Measurements from ENCODE around the gene UBE2S.

UBE2S gene

GRCh38 chr19:55382013-55382412 is 25.6 kb downstream of the UBE2S start:
- no peak for TF ChIP-seq USF1 (IDR thresholded peaks at IDR 0.05)
- no peak for TF ChIP-seq RAD21 (IDR thresholded peaks at IDR 0.05; ENCODE audit: low read depth)
- TF ChIP-seq TCF12 (IDR thresholded peaks at IDR 0.05; ENCODE audit: low read depth) = no peak
- TF ChIP-seq NFIC (IDR thresholded peaks at IDR 0.05) = no peak
- TF ChIP-seq EGR1 (IDR thresholded peaks at IDR 0.05) = no peak
- TF ChIP-seq YY1 (IDR thresholded peaks at IDR 0.05; ENCODE audit: low read depth) = no peak
- TF ChIP-seq CREB1 (IDR thresholded peaks at IDR 0.05; ENCODE audit: low read depth) = no peak

DNA sequence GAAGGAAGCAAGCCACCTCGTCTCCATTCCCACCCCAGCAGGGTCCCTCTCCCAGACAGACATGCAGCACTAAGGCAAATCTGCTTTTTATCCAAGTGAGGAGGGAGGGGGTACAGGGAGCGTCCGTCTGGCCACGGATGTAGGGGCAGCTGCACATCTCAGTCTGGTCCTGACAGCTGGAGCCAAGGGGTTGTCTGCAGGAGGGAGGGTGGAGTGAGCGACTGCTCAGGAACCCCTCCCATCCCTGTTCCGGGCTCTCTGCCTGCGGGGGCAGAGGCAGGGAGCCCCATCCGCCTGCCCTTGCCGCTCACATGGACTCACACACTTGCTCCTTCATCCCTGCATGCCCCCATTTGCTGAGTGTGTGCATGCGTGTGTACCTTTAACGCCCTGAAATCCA is 28.4 kb downstream of the UBE2S start:
- no peak for TF ChIP-seq YY1 (IDR thresholded peaks at IDR 0.05; ENCODE audit: low read depth)
- TF ChIP-seq TAF1 (IDR thresholded peaks at IDR 0.05; ENCODE audit: low read depth) = no peak
- no peak for TF ChIP-seq NFIC (IDR thresholded peaks at IDR 0.05)

- TF ChIP-seq CREB1 (IDR thresholded peaks at IDR 0.05; ENCODE audit: low read depth) (no peak), RAD21 (IDR thresholded peaks at IDR 0.05; ENCODE audit: low read depth) (no peak), NFIC (IDR thresholded peaks at IDR 0.05) (no peak), TEAD4 (IDR thresholded peaks at IDR 0.05) (no peak), USF1 (IDR thresholded peaks at IDR 0.05) (no peak), EP300 (IDR thresholded peaks at IDR 0.05; ENCODE audit: borderline replicate concordance) (no peak), YY1 (IDR thresholded peaks at IDR 0.05; ENCODE audit: low read depth) (no peak)
- TF ChIP-seq, protein P1, sequence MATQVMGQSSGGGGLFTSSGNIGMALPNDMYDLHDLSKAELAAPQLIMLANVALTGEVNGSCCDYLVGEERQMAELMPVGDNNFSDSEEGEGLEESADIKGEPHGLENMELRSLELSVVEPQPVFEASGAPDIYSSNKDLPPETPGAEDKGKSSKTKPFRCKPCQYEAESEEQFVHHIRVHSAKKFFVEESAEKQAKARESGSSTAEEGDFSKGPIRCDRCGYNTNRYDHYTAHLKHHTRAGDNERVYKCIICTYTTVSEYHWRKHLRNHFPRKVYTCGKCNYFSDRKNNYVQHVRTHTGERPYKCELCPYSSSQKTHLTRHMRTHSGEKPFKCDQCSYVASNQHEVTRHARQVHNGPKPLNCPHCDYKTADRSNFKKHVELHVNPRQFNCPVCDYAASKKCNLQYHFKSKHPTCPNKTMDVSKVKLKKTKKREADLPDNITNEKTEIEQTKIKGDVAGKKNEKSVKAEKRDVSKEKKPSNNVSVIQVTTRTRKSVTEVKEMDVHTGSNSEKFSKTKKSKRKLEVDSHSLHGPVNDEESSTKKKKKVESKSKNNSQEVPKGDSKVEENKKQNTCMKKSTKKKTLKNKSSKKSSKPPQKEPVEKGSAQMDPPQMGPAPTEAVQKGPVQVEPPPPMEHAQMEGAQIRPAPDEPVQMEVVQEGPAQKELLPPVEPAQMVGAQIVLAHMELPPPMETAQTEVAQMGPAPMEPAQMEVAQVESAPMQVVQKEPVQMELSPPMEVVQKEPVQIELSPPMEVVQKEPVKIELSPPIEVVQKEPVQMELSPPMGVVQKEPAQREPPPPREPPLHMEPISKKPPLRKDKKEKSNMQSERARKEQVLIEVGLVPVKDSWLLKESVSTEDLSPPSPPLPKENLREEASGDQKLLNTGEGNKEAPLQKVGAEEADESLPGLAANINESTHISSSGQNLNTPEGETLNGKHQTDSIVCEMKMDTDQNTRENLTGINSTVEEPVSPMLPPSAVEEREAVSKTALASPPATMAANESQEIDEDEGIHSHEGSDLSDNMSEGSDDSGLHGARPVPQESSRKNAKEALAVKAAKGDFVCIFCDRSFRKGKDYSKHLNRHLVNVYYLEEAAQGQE (IDR thresholded peaks at IDR 0.05; ENCODE audit: low read depth) = no peak
Measured at GRCh38 chr19:55377356-55378131, 30.0 kb downstream of the UBE2S start.

DNA sequence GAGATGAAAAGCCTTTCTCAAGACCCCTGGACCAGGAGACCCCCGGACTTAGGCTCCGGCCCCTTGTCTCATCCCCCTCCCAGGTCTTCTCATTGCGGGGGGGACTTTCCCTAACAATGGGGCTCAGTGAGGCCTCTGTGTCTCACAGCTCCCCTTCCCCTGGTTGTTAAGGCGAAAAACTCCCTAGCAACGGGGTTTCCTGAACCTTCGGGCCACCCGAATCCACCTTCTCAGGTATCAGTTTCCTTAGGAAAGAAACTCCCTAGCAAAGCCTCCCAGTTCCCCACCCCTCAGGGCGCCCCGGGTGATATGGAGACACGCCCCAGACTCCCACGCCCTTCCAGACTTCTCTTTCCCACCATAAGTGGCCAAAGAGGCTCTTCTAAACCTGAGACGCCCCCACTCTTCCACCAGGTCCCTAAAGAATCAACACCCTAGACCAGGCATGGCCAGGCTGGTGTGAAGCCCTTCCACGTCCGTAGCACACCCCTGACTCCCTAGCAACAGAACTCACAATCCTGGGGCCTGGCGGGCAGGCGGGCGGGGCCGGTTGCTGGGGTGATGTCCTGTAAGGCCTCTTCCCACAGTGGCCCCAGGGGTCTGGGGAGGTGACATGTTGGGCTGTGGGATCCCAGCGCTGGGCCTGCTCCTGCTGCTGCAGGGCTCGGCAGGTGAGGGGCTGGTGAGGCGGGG is 31.2 kb downstream of the UBE2S start, which contains the start of gene TMEM190:
Gene TMEM190, plus strand, starts transcription at position 586 of the 693 bp plus-strand sequence. Its CDS starts 28 bp downstream, at position 614.
- TF ChIP-seq YY1 (IDR thresholded peaks at IDR 0.05; ENCODE audit: low read depth) = no peak
- no peak for TF ChIP-seq TCF12 (IDR thresholded peaks at IDR 0.05; ENCODE audit: low read depth)
- TF ChIP-seq NFIC (IDR thresholded peaks at IDR 0.05) = no peak
- no peak for TF ChIP-seq CEBPB (IDR thresholded peaks at IDR 0.05)
- no peak for TF ChIP-seq TAF1 (IDR thresholded peaks at IDR 0.05; ENCODE audit: low read depth)
- no peak for TF ChIP-seq FOXM1 (IDR thresholded peaks at IDR 0.05; ENCODE audit: borderline replicate concordance, low read depth)

GRCh38 chr19:55373993-55374757 is 33.4 kb downstream of the UBE2S start:
- TF ChIP-seq TEAD4 (IDR thresholded peaks at IDR 0.05) = no peak
- no peak for TF ChIP-seq USF1 (IDR thresholded peaks at IDR 0.05)
- no peak for TF ChIP-seq CEBPB (IDR thresholded peaks at IDR 0.05)
- TF ChIP-seq, protein P1 (IDR thresholded peaks at IDR 0.05; ENCODE audit: low read depth) = no peak
- no peak for TF ChIP-seq RAD21 (IDR thresholded peaks at IDR 0.05; ENCODE audit: low read depth)
- no peak for TF ChIP-seq NFIC (IDR thresholded peaks at IDR 0.05)
- no peak for TF ChIP-seq YY1 (IDR thresholded peaks at IDR 0.05; ENCODE audit: low read depth)
- no peak for TF ChIP-seq TAF1 (IDR thresholded peaks at IDR 0.05; ENCODE audit: low read depth)
- no peak for TF ChIP-seq EGR1 (IDR thresholded peaks at IDR 0.05)
- TF ChIP-seq, protein P2, sequence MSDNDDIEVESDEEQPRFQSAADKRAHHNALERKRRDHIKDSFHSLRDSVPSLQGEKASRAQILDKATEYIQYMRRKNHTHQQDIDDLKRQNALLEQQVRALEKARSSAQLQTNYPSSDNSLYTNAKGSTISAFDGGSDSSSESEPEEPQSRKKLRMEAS (IDR thresholded peaks at IDR 0.05) = no peak
- no peak for TF ChIP-seq FOXM1 (IDR thresholded peaks at IDR 0.05; ENCODE audit: borderline replicate concordance, low read depth)
- no peak for TF ChIP-seq EP300 (IDR thresholded peaks at IDR 0.05; ENCODE audit: borderline replicate concordance)
- TF ChIP-seq TCF12 (IDR thresholded peaks at IDR 0.05; ENCODE audit: low read depth) = no peak
- no peak for TF ChIP-seq CREB1 (IDR thresholded peaks at IDR 0.05; ENCODE audit: low read depth)
- TF ChIP-seq ZBTB7A (IDR thresholded peaks at IDR 0.05; ENCODE audit: low read depth) = no peak

Data from Ishikawa (cell line).